ENCODE results near the gene DSCAM.

The DSCAM gene

GRCh38 chr21:40595806-40596205, 251.2 kb downstream of the DSCAM start:
- H3K27ac ChIP-seq (ENCODE audit: low read depth, low read length, severe bottlenecking): no peak overlapping the region
- H3K36me3 ChIP-seq (ENCODE audit: control insufficient read depth, insufficient read depth, low read length): no peaks in the 10 kb centered on the region
- no peak overlapping the region for H3K4me3 ChIP-seq (ENCODE audit: extremely low read depth, insufficient read depth, low read length, poor library complexity, severe bottlenecking)
- H3K4me1 ChIP-seq (ENCODE audit: control insufficient read depth, insufficient read depth, low read length, poor library complexity, severe bottlenecking): no peaks in the 10 kb centered on the region
- no peaks in the 10 kb centered on the region for H3K9me3 ChIP-seq (ENCODE audit: control insufficient read depth, low read length)
- 86 to 98% methylated on average over 6 of the region's 8 CpGs for WGBS, 2 experiments (ENCODE audit: insufficient coverage in 2 of 2)

GRCh38 chr21:40587736-40588346, 259.1 kb downstream of the DSCAM start:
- H3K9me3 ChIP-seq (ENCODE audit: control insufficient read depth, low read length): no peaks in the 10 kb centered on the region
- 61 to 77% methylated on average over 3 of the region's 3 CpGs for WGBS, 2 experiments (ENCODE audit: insufficient coverage in 2 of 2)
- H3K27ac ChIP-seq (ENCODE audit: low read depth, low read length, severe bottlenecking): no peak overlapping the region
- H3K4me1 ChIP-seq (ENCODE audit: control insufficient read depth, insufficient read depth, low read length, poor library complexity, severe bottlenecking): no peaks in the 10 kb centered on the region
- no peak overlapping the region for H3K4me3 ChIP-seq (ENCODE audit: extremely low read depth, insufficient read depth, low read length, poor library complexity, severe bottlenecking)
- no peaks in the 10 kb centered on the region for H3K36me3 ChIP-seq (ENCODE audit: control insufficient read depth, insufficient read depth, low read length)

GRCh38 chr21:40586575-40586974, 260.4 kb downstream of the DSCAM start:
- Histone ChIP-seq H3K9me3 (ENCODE audit: control insufficient read depth, low read length) (no peaks in the 10 kb centered on the region), H3K4me3 (ENCODE audit: extremely low read depth, insufficient read depth, low read length, poor library complexity, severe bottlenecking) (no peak overlapping the region), H3K27ac (ENCODE audit: low read depth, low read length, severe bottlenecking) (no peak overlapping the region), H3K36me3 (ENCODE audit: control insufficient read depth, insufficient read depth, low read length) (no peaks in the 10 kb centered on the region), H3K4me1 (ENCODE audit: control insufficient read depth, insufficient read depth, low read length, poor library complexity, severe bottlenecking) (no peaks in the 10 kb centered on the region)
- no CpG with 5 or more reads among the region's 2 CpGs for WGBS, 2 experiments (ENCODE audit: insufficient coverage in 2 of 2)

GRCh38 chr21:40577285-40578043, 269.5 kb downstream of the DSCAM start:
- WGBS, 2 experiments (ENCODE audit: insufficient coverage in 2 of 2): 85 to 90% methylated on average over 22 to 27 of the region's 27 CpGs
- no peaks in the 10 kb centered on the region for H3K36me3 ChIP-seq (ENCODE audit: control insufficient read depth, insufficient read depth, low read length)
- no peak overlapping the region for H3K27ac ChIP-seq (ENCODE audit: low read depth, low read length, severe bottlenecking)
- H3K4me3 ChIP-seq (ENCODE audit: extremely low read depth, insufficient read depth, low read length, poor library complexity, severe bottlenecking): no peak overlapping the region
- H3K4me1 ChIP-seq (ENCODE audit: control insufficient read depth, insufficient read depth, low read length, poor library complexity, severe bottlenecking): no peaks in the 10 kb centered on the region
- no peaks in the 10 kb centered on the region for H3K9me3 ChIP-seq (ENCODE audit: control insufficient read depth, low read length)

- Histone ChIP-seq H3K4me3 (ENCODE audit: extremely low read depth, insufficient read depth, low read length, poor library complexity, severe bottlenecking) (no peak overlapping the region), H3K36me3 (ENCODE audit: control insufficient read depth, insufficient read depth, low read length) (no peaks in the 10 kb centered on the region), H3K9me3 (ENCODE audit: control insufficient read depth, low read length) (no peaks in the 10 kb centered on the region), H3K4me1 (ENCODE audit: control insufficient read depth, insufficient read depth, low read length, poor library complexity, severe bottlenecking) (no peaks in the 10 kb centered on the region), H3K27ac (ENCODE audit: low read depth, low read length, severe bottlenecking) (no peak overlapping the region)
These were observed 271.0 kb downstream of the DSCAM start for GRCh38 chr21:40575976-40576375.

GRCh38 chr21:40569357-40569756, 277.6 kb downstream of the DSCAM start:
- Histone ChIP-seq H3K27ac (ENCODE audit: low read depth, low read length, severe bottlenecking) (no peak overlapping the region), H3K4me1 (ENCODE audit: control insufficient read depth, insufficient read depth, low read length, poor library complexity, severe bottlenecking) (no peaks in the 10 kb centered on the region), H3K36me3 (ENCODE audit: control insufficient read depth, insufficient read depth, low read length) (no peaks in the 10 kb centered on the region), H3K4me3 (ENCODE audit: extremely low read depth, insufficient read depth, low read length, poor library complexity, severe bottlenecking) (no peak overlapping the region), H3K9me3 (ENCODE audit: control insufficient read depth, low read length) (no peaks in the 10 kb centered on the region)
- WGBS, 2 experiments (ENCODE audit: insufficient coverage in 2 of 2): 75 to 86% methylated on average over 7 of the region's 7 CpGs

- WGBS, 2 experiments (ENCODE audit: insufficient coverage in 2 of 2): 71 to 83% methylated on average over 1 of the region's 1 CpG
- Histone ChIP-seq H3K4me3 (ENCODE audit: extremely low read depth, insufficient read depth, low read length, poor library complexity, severe bottlenecking) (no peak overlapping the region), H3K27ac (ENCODE audit: low read depth, low read length, severe bottlenecking) (no peak overlapping the region), H3K9me3 (ENCODE audit: control insufficient read depth, low read length) (no peaks in the 10 kb centered on the region), H3K36me3 (ENCODE audit: control insufficient read depth, insufficient read depth, low read length) (no peaks in the 10 kb centered on the region), H3K4me1 (ENCODE audit: control insufficient read depth, insufficient read depth, low read length, poor library complexity, severe bottlenecking) (no peaks in the 10 kb centered on the region)
These were observed 278.2 kb downstream of the DSCAM start for GRCh38 chr21:40568807-40569206.

- Histone ChIP-seq H3K27ac (ENCODE audit: low read depth, low read length, severe bottlenecking) (no peak overlapping the region), H3K36me3 (ENCODE audit: control insufficient read depth, insufficient read depth, low read length) (no peaks in the 10 kb centered on the region), H3K4me1 (ENCODE audit: control insufficient read depth, insufficient read depth, low read length, poor library complexity, severe bottlenecking) (no peaks in the 10 kb centered on the region), H3K4me3 (ENCODE audit: extremely low read depth, insufficient read depth, low read length, poor library complexity, severe bottlenecking) (no peak overlapping the region), H3K9me3 (ENCODE audit: control insufficient read depth, low read length) (no peaks in the 10 kb centered on the region)
- WGBS, 2 experiments (ENCODE audit: insufficient coverage in 2 of 2): 78% methylated on average over 1 of the region's 3 CpGs; no CpG with 5 or more reads in 1 of the 2 experiments
These were observed 279.5 kb downstream of the DSCAM start for GRCh38 chr21:40567501-40567900.

- Histone ChIP-seq H3K4me1 (ENCODE audit: control insufficient read depth, insufficient read depth, low read length, poor library complexity, severe bottlenecking) (no peaks in the 10 kb centered on the region), H3K9me3 (ENCODE audit: control insufficient read depth, low read length) (no peaks in the 10 kb centered on the region), H3K27ac (ENCODE audit: low read depth, low read length, severe bottlenecking) (no peak overlapping the region), H3K36me3 (ENCODE audit: control insufficient read depth, insufficient read depth, low read length) (no peaks in the 10 kb centered on the region), H3K4me3 (ENCODE audit: extremely low read depth, insufficient read depth, low read length, poor library complexity, severe bottlenecking) (no peak overlapping the region)
- WGBS, 2 experiments (ENCODE audit: insufficient coverage in 2 of 2): 40% methylated on average over 1 of the region's 1 CpG; no CpG with 5 or more reads in 1 of the 2 experiments
These were observed 280.5 kb downstream of the DSCAM start for GRCh38 chr21:40566486-40566885.

- H3K4me3 ChIP-seq (ENCODE audit: extremely low read depth, insufficient read depth, low read length, poor library complexity, severe bottlenecking): no peak overlapping the region
- H3K27ac ChIP-seq (ENCODE audit: low read depth, low read length, severe bottlenecking): no peak overlapping the region
- H3K9me3 ChIP-seq (ENCODE audit: control insufficient read depth, low read length): no peaks in the 10 kb centered on the region
- 81 to 100% methylated on average over 2 of the region's 6 CpGs for WGBS, 2 experiments (ENCODE audit: insufficient coverage in 2 of 2)
- no peaks in the 10 kb centered on the region for H3K4me1 ChIP-seq (ENCODE audit: control insufficient read depth, insufficient read depth, low read length, poor library complexity, severe bottlenecking)
- H3K36me3 ChIP-seq (ENCODE audit: control insufficient read depth, insufficient read depth, low read length): no peaks in the 10 kb centered on the region
These were observed 282.6 kb downstream of the DSCAM start for GRCh38 chr21:40564318-40564717.

GRCh38 chr21:40563900-40564299, 283.1 kb downstream of the DSCAM start:
- 95% methylated on average over 4 of the region's 4 CpGs; no CpG with 5 or more reads in 1 of the 2 experiments for WGBS, 2 experiments (ENCODE audit: insufficient coverage in 2 of 2)
- Histone ChIP-seq H3K9me3 (ENCODE audit: control insufficient read depth, low read length) (no peaks in the 10 kb centered on the region), H3K4me1 (ENCODE audit: control insufficient read depth, insufficient read depth, low read length, poor library complexity, severe bottlenecking) (no peaks in the 10 kb centered on the region), H3K36me3 (ENCODE audit: control insufficient read depth, insufficient read depth, low read length) (no peaks in the 10 kb centered on the region), H3K4me3 (ENCODE audit: extremely low read depth, insufficient read depth, low read length, poor library complexity, severe bottlenecking) (no peak overlapping the region), H3K27ac (ENCODE audit: low read depth, low read length, severe bottlenecking) (no peak overlapping the region)
